Activated gamma-delta T cell (primary cell): ENCODE measurements around the gene TRUB2.

Experiments used
- DNase-seq: peaks from one replicate; lab custom pipeline; 2025; lab: John Stamatoyannopoulos, UW
- total RNA-seq, 2 donors: gene quantifications; one replicate each; lab custom pipeline; 2026; lab: John Stamatoyannopoulos, UW

Gene TRUB2, protein sequence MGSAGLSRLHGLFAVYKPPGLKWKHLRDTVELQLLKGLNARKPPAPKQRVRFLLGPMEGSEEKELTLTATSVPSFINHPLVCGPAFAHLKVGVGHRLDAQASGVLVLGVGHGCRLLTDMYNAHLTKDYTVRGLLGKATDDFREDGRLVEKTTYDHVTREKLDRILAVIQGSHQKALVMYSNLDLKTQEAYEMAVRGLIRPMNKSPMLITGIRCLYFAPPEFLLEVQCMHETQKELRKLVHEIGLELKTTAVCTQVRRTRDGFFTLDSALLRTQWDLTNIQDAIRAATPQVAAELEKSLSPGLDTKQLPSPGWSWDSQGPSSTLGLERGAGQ
- total RNA-seq = 28.3 to 37.4 reads per million in 2 donors

DNA sequence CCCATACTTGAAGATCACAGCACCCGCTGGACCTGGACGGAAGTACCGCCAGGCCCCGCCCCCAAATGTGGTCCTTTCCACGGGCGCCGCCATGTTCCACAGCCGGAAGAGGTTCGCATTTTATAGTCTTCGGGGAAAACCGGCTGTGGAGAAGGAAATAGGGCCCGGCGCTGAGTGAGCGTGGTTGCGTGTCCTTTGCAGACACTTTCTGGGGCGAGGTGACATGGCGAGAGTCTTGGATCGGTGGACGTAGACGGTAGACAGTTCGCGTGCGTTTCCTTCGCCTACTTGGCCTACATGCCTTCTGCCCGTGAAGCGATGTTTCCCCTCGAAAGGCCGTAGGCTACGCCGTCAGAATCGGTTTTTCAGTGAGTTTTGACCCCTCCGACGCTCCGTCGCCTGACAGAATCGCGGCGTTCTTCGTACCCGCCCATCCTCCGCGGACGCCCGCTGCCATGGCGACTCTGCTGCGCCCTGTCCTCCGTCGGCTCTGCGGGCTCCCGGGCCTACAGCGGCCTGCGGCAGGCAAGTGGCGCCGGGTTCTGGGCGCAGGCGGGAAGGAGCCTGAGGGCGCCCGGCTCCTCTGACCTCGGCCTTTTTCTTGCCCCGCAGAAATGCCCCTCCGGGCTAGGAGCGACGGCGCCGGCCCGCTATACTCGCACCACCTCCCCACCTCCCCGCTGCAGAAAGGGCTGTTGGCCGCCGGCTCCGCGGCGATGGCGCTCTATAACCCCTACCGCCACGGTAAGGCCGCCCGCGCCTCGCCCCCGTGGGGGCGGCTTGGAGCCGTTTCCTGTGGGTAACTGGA is at the start of gene TRUB2, which contains the start of gene COQ4:
TSS of gene TRUB2 (minus strand) at position 44 of the 808 bp plus-strand sequence. CDS start at position 5, 39 bp downstream.
TSS of gene COQ4 (plus strand) at position 436 of the 808 bp plus-strand sequence. CDS start at position 456, 20 bp downstream.
- DNase-seq = peak; percentile 74

DNA sequence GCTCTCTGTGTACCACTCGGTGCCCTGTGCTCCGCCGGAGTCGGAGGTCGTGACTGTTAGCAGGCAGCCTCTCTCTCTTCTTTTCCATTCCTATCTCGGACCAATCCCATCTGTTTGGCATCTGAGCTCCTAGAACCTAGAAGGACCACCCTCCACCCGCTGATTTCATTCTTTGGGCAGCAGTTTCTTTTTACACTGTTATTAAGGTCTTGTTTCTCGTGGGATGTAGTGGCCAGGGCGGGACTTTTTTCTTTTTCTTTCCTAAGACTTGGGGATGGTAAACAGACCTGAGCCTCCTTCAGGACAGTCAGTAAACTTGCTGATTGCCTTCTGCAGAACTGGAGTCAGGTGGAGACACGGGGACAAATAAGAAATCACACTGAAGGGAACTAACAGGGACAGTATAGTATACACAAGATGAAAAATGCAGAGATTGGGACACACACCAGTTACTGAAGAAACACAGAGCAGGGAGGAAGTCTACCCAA is 49.4 kb upstream of the TRUB2 start:
- DNase-seq = no peak

DNA sequence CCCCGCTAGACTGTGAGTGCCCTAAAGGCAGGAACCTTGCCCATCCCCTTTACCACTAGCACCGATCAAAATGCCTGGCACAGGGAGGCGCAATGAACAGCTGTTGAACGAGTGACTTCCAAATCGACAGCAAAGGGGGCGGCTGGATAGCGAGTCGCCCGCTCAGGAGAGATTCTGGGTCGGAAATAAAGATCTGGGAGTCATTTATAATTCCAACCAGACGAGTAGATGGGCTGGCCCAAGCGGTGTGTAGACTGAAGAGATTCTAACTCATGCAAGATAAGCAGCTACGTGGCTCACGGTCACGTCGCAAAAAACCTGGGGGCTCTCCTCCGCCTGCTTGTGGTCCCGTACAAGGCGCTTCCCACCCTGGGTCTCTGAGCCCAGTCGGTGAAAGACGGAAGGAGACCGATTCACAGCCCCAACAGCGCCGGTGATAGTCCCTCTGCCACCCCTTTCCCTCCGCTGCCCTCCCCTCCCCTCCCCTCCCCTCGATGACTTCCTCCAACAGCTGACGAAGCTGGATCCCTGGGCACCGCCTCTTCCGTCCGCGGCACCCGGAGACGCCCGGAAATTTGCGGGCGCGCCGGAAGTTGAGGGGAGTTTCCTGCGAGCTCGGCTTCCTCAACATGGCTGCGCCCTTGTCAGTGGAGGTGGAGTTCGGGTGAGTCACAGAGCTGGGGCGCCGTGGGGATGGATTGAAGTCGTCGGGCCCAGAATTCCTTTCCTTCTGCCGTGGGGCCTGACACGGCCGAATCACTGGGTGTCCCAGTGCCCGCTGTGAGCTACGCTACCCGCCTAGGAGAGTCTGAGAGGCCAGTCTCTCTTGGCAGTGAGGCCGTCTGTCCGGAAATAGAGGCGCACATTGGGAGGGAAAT is 48.7 kb upstream of the TRUB2 start, which contains the start of gene URM1:
TSS of gene URM1 (plus strand) at position 623 of the 878 bp plus-strand sequence. CDS start at position 630, 7 bp downstream.
- DNase-seq = peak; percentile 92

DNA sequence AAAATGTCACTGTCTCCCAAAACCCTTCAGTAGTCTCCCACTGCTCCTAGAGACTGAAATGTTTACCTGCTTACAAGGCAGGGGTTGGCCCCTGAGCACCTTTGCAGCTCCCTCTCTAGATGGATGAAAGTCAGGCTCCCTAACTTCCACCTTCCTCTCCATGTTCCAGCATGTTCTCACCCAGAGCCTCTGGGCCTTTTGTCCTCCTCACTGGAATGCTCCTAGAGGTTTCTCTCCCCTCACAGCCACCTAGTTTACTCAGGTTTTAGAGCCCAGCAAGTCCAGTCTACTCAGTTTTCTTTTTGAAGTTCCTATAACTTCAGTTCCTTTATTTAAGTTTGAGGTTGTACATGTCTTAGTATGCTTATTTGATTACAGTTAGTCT is 48.1 kb upstream of the TRUB2 start:
- no peak for DNase-seq

DNA sequence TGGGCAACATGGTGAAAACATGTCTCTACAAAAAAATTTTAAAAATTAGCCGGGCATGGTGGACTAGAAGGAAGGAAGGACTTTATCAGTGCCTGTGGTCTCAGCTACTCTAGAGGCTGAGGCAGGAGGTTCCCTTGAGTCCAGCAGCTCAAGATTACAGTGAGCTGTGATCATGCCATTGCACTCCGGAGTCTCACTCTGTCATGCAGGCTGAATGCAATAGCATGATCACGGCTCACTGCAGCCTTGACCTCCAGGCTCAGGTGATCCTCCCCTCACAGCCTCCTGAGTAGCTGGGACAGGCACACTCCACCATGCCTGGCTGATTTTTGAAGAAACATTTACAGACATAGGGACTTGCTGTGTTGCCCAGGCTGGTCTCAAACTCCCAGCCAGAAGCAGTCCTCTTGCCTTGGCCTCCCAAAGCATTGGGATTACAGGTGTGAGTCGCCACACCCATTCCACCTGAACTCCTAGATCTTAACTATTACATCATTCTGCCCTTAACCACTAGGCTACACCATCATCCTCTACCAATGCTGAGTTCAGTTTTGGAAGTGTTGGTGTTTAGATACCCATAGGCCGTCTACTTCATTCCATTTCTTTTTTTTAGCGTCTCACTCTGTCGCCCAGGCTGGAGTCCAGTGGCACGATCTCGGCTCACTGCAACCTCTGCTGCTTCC is 46.9 kb upstream of the TRUB2 start:
- DNase-seq = no peak

DNA sequence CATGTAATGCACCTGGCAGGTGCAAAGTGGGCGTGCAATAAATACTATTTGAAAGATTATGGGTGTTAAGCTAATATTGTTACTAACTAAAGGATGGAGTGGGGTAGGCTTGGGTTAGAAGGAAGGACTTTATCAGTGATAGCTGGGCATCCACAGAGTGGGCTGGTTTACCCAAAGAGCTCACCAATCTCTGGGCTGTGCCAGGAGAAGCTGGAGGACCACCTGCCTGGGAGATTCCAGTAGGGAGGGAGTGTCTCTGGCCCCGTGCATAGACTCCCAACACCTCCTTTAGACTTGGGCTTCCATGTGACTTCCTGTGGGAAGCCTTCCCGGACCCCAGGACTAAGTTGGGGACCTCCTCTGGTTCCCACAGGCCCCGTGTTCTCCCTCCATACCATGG is 43.3 kb upstream of the TRUB2 start:
- DNase-seq = no peak

DNA sequence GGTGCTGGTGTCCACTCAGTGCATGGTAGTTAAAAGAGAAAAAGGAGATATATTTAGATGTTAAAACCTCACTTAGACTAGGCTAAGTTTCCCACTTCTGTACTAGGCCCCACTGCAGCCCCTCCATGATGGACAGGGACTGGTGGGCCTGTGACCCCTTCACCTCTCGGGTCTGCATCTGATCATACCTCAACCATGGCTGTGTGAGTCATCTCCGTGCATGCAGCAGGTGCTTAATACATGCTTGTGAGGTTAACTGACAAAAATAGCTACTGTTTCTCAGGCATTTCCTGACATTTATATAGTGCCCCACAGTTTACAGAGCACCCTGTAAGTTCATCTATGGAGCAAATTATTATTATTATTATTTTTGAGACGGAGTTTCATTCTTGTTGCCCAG is 40.5 kb upstream of the TRUB2 start:
- DNase-seq = no peak

DNA sequence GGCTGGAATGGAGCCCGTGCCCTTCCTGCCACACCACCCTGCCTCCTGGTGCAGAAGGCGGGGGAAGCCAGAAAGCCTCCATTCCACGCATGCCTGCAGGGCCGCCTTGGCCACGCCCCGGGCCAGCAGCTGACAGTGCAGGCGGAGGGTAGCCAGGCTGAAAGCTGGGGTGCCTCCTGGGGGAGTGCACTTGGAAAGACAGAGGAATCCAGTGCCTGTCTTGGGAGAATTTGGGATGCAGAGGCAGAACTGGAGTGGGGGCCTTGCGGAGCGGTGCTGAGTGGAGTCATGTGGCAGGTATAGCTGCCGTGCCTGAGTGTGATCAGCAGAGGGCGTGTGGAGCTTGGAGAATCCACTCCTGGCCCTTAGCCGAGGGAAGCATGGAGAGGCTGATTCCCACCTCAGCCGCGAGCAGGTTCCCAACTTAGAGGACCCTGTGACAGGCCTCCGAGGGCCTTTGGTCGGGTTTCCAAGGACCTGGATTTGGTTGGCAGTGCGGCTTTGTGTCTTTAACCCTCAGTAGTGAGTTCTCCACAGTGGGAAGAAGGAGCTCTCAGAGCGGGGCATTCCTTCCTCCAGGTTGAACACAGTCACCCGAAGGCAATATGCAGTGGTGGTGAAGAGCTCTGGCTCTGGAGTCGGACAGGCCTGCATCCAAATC is 39.9 kb upstream of the TRUB2 start:
- DNase-seq = no peak

DNA sequence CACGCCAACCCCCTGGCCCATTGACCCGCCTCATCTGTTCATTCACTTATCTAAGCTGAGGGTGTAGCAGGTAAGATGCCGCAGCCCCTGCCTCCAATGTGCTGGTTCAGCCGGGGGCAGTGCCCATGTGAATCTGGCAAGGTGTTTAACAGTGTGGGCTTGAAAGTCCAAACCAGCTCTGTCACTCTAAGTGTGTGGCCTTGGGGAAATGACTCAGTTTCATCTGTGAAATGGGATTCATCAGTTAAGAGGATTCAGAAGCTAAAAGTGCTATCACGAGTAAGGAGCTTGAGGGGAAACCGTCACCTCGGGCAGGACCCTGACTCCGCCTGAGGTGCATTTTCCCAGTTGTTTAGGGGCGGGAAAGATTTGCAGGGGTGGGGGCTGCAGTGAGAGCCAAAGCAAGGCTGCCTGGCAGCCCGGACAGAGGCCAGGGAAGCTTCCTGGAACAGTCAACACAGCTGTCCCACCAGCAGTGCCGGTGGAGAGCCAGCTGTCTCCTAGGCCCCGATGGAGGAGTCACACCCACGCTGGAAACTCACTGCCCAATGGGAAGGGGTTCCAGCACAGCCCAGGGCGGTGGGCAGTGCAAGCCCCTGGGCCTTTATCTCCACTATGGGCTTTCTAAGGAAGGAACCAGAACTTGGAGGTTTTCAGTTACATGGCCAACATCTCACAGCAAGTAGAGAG is 39.2 kb upstream of the TRUB2 start:
- no peak for DNase-seq

DNA sequence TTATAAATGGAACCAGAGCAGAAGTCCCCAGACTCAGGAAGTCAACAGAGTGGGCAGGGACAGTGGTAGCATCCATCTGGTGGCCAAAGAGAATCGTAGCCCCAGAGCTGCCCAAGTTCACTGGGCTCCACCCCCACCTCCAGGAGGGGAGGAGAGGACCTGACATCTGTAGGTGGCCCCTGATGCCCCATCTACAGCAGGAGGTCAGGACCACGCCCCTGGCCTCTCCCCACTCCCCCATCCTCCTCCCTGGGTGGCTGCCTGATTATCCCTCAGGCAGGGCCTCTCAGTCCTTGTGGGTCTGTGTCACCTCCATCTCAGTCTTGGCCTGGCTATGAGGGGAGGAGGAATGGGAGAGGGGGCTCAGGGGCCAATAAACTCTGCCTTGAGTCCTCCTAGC is 38.6 kb upstream of the TRUB2 start:
- DNase-seq = no peak

DNA sequence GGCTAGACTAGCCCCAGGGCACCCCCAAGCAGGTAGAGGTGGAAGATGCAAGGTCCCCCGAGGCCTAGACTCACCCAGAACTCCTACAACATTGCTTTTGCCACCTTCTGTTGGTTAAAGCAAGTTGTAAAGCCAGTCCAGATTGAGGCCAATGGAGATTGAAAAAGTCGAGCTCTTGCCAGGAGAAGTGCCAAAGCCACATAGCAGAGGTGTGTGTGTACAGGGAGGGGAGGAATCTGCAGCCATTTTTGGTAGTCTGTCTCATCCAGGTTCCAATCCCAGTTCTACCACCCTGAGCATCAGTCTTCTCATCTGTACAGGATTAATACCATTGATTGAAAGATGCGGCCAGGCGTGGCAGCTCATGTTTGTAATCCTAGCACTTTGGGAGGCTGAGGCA is 36.6 kb upstream of the TRUB2 start:
- DNase-seq = no peak

DNA sequence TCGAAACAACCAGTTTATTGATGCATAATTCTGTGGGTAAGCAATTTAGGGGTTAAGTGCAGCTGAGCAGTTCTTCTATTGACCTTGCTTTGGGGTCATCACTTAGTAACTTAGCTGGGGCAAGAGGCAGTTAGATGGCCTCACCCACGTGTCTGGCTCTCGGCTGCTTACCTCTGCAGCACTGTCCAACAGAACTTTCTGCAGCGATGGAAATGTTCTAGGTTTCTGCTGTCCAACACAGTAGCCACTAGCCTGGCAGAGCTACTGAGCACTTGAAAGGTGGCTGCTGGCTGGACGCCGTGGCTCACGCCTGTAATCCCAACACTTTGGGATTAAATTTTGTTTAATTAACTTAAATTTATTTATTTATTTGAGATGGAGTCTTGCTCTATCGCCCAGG is 35.8 kb upstream of the TRUB2 start:
- no peak for DNase-seq

DNA sequence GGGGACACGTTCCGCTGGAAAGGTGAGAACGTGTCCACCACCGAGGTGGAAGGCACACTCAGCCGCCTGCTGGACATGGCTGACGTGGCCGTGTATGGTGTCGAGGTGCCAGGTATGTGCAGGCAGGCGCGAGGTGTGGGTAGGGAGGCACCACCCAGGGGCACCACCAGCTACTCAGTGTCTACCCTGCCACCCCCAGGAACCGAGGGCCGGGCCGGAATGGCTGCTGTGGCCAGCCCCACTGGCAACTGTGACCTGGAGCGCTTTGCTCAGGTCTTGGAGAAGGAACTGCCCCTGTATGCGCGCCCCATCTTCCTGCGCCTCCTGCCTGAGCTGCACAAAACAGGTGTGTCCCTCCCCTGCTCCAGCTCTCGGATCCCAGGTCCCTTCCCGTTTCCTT is 33.2 kb upstream of the TRUB2 start:
- no peak for DNase-seq

DNA sequence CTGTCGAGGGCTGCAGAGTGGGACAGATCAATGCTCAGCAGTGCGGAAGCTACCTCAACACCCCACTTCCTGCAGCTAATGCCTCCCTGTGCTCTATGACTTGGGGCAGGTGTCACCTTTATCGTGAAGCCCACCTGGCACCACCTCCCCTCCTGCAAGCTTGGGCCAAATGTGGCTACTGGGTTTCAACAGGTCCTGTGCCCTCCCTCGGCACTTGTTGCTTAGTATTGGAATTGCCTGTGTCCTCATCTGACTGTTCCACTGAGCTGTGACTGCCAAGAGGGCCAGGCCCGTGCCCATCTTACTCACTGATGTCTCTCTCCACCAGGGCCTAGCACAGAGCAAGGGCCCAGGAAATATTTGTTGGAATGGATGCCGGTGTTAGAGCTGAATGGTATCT is 27.5 kb upstream of the TRUB2 start:
- DNase-seq = no peak

DNA sequence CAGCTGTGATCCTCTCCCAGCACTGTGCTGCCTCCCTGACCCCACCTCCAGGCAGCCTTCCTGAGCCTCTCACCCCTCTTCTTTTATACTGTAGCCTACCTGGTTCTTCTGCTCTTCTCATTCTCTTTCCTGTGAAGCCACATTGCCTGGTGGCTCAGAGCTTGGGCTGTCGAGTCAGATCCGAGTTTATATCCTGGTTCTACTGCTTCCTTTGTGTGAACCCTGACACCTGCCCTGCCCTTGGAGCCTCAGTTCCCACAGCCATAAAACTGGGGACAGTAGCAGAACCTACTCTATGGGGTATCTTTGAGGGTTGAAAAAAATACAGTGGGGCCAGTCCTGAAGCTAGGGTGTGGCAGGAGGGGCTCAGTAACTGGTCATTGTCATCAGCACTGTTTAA is 26.9 kb upstream of the TRUB2 start:
- DNase-seq = no peak

DNA sequence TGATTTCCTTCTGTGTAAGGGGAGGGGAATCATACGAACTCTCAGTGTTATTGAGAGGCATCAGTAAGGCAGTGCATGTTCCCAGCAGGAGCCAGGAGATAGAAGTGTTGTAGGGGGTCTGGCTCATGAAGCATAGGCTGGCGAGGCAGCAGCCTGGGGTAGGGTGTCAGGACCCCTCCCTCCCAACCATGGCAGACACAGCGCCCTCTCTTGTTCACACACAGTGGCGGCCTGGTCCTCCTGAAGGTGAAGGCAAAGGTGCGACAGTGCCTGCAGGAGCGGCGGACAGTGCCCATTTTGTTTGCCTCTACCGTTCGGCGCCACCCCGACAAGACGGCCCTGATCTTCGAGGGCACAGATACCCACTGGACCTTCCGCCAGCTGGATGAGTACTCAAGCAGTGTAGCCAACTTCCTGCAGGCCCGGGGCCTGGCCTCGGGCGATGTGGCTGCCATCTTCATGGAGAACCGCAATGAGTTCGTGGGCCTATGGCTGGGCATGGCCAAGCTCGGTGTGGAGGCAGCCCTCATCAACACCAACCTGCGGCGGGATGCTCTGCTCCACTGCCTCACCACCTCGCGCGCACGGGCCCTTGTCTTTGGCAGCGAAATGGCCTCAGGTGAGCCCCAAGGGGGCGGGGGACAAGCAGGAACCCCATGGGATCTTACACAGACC is 22.8 kb upstream of the TRUB2 start:
- DNase-seq = no peak

DNA sequence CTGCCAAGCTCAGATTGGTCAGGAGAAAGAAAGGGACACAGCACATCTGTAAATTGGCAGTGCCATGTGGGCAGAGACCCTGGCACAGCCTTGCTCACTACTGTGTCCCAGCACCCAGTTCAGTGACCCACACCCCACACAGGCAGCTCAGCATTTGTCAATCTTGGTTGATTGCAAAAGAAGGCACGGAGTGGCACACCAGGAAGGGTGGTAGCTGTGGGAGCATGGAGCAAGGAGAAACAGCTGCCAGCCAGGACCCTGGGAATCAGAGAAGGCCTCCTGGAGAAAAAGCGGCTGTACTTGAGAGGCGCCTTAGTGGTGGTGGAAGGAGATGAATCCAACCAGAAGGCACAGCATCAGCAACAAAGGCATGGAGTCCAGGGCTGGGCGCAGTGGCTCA is 21.6 kb upstream of the TRUB2 start:
- DNase-seq = no peak

DNA sequence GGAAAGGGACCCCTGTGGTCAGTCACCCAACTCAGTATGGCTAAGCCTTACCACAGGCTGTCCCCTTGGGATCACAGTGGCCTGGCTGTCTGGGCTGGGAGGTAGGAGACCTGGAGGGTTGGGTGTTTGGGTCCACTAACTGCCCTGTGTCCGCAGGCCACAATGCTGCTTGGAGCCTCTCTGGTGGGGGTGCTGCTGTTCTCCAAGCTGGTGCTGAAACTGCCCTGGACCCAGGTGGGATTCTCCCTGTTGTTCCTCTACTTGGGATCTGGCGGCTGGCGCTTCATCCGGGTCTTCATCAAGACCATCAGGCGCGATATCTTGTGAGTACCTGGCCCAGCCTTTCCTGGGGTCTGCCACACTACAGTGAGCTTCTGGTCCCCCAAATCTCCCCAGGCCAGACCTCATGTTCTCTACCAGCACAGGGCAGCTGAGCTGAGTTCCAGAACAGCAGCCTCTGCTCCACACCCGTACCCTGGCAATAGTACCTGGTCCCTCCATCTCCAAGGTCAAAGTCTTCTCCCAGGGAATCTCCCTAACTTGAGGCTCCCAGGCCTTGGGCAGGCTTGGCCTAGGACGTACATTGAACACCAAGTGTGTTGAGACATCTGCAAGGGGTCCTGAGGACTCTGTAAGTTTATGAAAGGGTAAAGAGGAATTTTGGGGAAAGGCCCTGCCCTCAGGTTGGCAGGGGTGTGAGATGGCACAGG is 20.9 kb upstream of the TRUB2 start:
- no peak for DNase-seq

DNA sequence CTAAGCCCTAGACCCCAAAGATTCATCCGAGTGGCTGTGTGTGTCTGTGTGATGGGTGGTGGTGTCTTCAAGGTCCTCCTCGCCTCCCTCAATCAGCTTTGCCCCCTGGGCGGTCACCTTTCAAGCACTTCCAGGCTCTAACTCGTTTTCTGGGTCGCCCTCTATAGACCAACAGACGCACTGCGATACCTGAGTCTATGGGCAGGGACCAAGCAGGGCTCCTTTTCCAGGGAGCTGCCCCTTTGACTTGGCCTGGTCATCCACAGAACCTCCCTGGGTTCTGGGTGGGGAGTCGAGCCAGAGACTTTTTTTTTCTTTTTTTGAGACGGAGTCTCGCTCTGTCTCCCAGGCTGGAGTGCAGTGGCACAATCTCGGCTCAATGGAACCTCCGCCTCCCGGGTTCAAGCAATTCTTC is 19.2 kb upstream of the TRUB2 start:
- DNase-seq = no peak
